Endothelial cell (in vitro differentiated cells): ENCODE data around the gene TYW5. TPM values are rescaled to one million over a fixed set of nuclear protein-coding genes. Genes with fewer than 3 reads are reported as not detected.

Experiments used
- DNase-seq: peaks from one replicate; pipeline ENCODE4 v3.0.0; 2021; ENCODE audit warnings: low spot score
- H3K27ac Mint-ChIP-seq: one replicate; pipeline ENCODE4 v1.8.0; 2021; ENCODE audit warnings: mixed read lengths, inconsistent platforms; ENCODE audit not compliant: unreplicated experiment
- H3K27me3 Mint-ChIP-seq: one replicate; pipeline ENCODE4 v1.8.0; 2021; ENCODE audit warnings: mild to moderate bottlenecking, moderate library complexity, mixed read lengths, inconsistent platforms; ENCODE audit not compliant: unreplicated experiment
- H3K36me3 Mint-ChIP-seq: one replicate; pipeline ENCODE4 v1.8.0; 2021; ENCODE audit warnings: mild to moderate bottlenecking, low read depth, mixed read lengths, inconsistent platforms; ENCODE audit not compliant: unreplicated experiment
- H3K4me1 Mint-ChIP-seq: one replicate; pipeline ENCODE4 v1.8.0; 2021; ENCODE audit warnings: mild to moderate bottlenecking, mixed read lengths, inconsistent platforms; ENCODE audit not compliant: unreplicated experiment
- H3K4me3 Mint-ChIP-seq: one replicate; pipeline ENCODE4 v1.8.0; 2021; ENCODE audit warnings: mild to moderate bottlenecking, mixed read lengths, inconsistent platforms; ENCODE audit not compliant: unreplicated experiment
- H3K9me3 Mint-ChIP-seq: one replicate; pipeline ENCODE4 v1.8.0; 2021; ENCODE audit warnings: mixed read lengths, inconsistent platforms; ENCODE audit not compliant: unreplicated experiment
- CTCF ChIP-seq: fragments of 200-600 bp; sonication (generic); IDR thresholded peaks from one replicate; pipeline ENCODE4 v1.5.0; 2021; ENCODE audit warnings: antibody characterized with exemption; ENCODE audit not compliant: unreplicated experiment
- total RNA-seq: library from RNA; stranded (reverse); fragmentation: NEBNext Ultra II Directional; extraction: Animal tissue kit (Norgen Biotek cat#: 25700); gene quantifications from one replicate; pipeline ENCODE4 v1.2.1, GENCODE V29; 2021; ENCODE audit not compliant: unreplicated experiment

TYW5 gene
- total RNA-seq, 1 donor from 2014 or later, result 8.3 TPM

GRCh38 chr2:199977984-199978415 is 22.7 kb upstream of the TYW5 start:
- H3K9me3 Mint-ChIP-seq, result no peaks in the 10 kb centered on the region
- H3K27me3 Mint-ChIP-seq, result no peaks in the 10 kb centered on the region
- H3K27ac Mint-ChIP-seq, result no peak overlapping the region
- no peak for DNase-seq
- no peaks in the 10 kb centered on the region for H3K36me3 Mint-ChIP-seq
- no peak overlapping the region for H3K4me3 Mint-ChIP-seq
- peaks cover 7% of the 10 kb centered on the region for H3K4me1 Mint-ChIP-seq
- no peak for TF ChIP-seq CTCF

- H3K27me3 Mint-ChIP-seq, result no peaks in the 10 kb centered on the region
- TF ChIP-seq CTCF, result no peak
- DNase-seq, result no peak
- H3K4me3 Mint-ChIP-seq, result no peak overlapping the region
- no peaks in the 10 kb centered on the region for H3K9me3 Mint-ChIP-seq
- no peaks in the 10 kb centered on the region for H3K36me3 Mint-ChIP-seq
- peaks cover 4% of the 10 kb centered on the region for H3K4me1 Mint-ChIP-seq
- no peak overlapping the region for H3K27ac Mint-ChIP-seq
Observed at GRCh38 chr2:199975273-199975895, 20.1 kb upstream of the TYW5 start.

DNA sequence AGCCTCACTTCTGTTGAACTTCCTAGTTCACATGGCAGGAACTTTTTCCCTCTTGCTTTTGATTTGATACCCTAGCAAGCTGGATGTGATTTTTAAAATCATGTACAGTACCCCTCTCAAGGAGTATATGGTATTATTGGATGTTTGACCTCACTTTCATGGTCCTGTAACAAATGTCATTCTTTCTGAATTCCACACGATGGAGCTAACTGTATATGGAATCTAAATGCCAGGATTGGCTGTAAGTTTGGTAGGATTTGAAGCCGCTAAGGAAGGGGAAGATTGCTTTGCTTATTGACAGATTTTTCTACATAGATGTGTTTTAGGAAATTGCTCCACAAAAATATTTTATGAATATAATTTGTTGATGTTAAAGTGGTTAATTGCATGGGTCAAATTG is 18.4 kb upstream of the TYW5 start:
- DNase-seq, result no peak
- Mint-ChIP-seq H3K27me3 (no peaks in the 10 kb centered on the region), H3K4me3 (no peak overlapping the region), H3K9me3 (no peaks in the 10 kb centered on the region), H3K4me1 (no peaks in the 10 kb centered on the region), H3K27ac (no peak overlapping the region), H3K36me3 (no peaks in the 10 kb centered on the region)
- TF ChIP-seq CTCF, result peak; percentile 62

GRCh38 chr2:199972088-199972626 is 16.9 kb upstream of the TYW5 start:
- TF ChIP-seq CTCF, result no peak
- Mint-ChIP-seq H3K9me3 (no peaks in the 10 kb centered on the region), H3K4me1 (no peaks in the 10 kb centered on the region), H3K4me3 (no peak overlapping the region), H3K27ac (no peak overlapping the region), H3K27me3 (no peaks in the 10 kb centered on the region), H3K36me3 (no peaks in the 10 kb centered on the region)
- DNase-seq, result no peak

GRCh38 chr2:199968126-199968525 is 12.8 kb upstream of the TYW5 start:
- no peaks in the 10 kb centered on the region for H3K9me3 Mint-ChIP-seq
- peaks cover 1% of the 10 kb centered on the region for H3K27me3 Mint-ChIP-seq
- H3K36me3 Mint-ChIP-seq, result no peaks in the 10 kb centered on the region
- no peak for DNase-seq
- no peaks in the 10 kb centered on the region for H3K4me1 Mint-ChIP-seq
- no peak overlapping the region for H3K4me3 Mint-ChIP-seq
- no peak for TF ChIP-seq CTCF
- H3K27ac Mint-ChIP-seq, result no peak overlapping the region
